Lung (tissue), 12 donors: ENCODE measurements around the gene CD93. TPM values are rescaled to one million over a fixed set of nuclear protein-coding genes. Genes with fewer than 3 reads are reported as not detected.

Experiments used
- ATAC-seq: fragments of 200-7000 bp; cut with Tn5 transposase; one replicate; pipeline ENCODE4 v1.9.1; 2020; ENCODE audit warnings: moderate number of reproducible peaks; ENCODE audit not compliant: insufficient read depth, low FRiP score
- DNase-seq, 3 donors: peaks; one replicate each; pipeline ENCODE4 v3.0.0-alpha.2; 2013 to 2017
- H3K27ac ChIP-seq, 2 donors: one replicate each; pipeline ENCODE4 v1.5.1; 2013; ENCODE audit warnings: mild to moderate bottlenecking in 2 of 2, moderate library complexity in 2 of 2, control low read depth in 1 of 2, inconsistent platforms in 1 of 2, low read depth in 1 of 2, low read length in 1 of 2
- H3K27me3 ChIP-seq, 3 donors: one replicate each; pipeline ENCODE4 v1.5.1; 2013; ENCODE audit warnings: low read length in 2 of 3; ENCODE audit not compliant: control insufficient read depth in 3 of 3, insufficient read depth in 3 of 3
- H3K36me3 ChIP-seq, 4 donors: one replicate each; pipeline ENCODE4 v1.5.1; 2013; ENCODE audit warnings: low read length in 4 of 4, mild to moderate bottlenecking in 1 of 4, moderate library complexity in 1 of 4; ENCODE audit not compliant: control insufficient read depth in 4 of 4, insufficient read depth in 4 of 4
- H3K4me1 ChIP-seq, 5 donors: one replicate each; pipeline ENCODE4 v1.5.1; 2013; ENCODE audit warnings: low read length in 5 of 5, mild to moderate bottlenecking in 2 of 5, moderate library complexity in 1 of 5; ENCODE audit not compliant: control insufficient read depth in 5 of 5, insufficient read depth in 5 of 5
- H3K4me3 ChIP-seq: one replicate; pipeline ENCODE4 v1.5.1; 2013; ENCODE audit warnings: mild to moderate bottlenecking, control low read depth, moderate library complexity
- H3K9ac ChIP-seq, 2 donors: one replicate each; pipeline ENCODE4 v1.5.1; 2013; ENCODE audit warnings: low read length in 2 of 2, control low read depth in 1 of 2; ENCODE audit not compliant: insufficient read depth in 1 of 2
- H3K9me3 ChIP-seq, 4 donors: one replicate each; pipeline ENCODE4 v1.5.1; 2013; ENCODE audit warnings: low read length in 3 of 4, mild to moderate bottlenecking in 1 of 4, moderate library complexity in 1 of 4; ENCODE audit not compliant: control insufficient read depth in 4 of 4, insufficient read depth in 3 of 4
- CTCF ChIP-seq: IDR thresholded peaks from 2 replicates; pipeline ENCODE4 v1.5.1; 2012; ENCODE audit warnings: mild to moderate bottlenecking; ENCODE audit errors: control extremely low read depth, extremely low read depth
- WGBS, 2 donors: extraction: QIAGEN DNeasy Blood & Tissue Kit; methylation state at CpG; one replicate each; pipeline ENCODE4 v1.1.7; 2013; 5-methylcytosine and 5-hydroxymethylcytosine counted together
- polyA plus RNA-seq, 2 donors: library from polyadenylated mRNA; stranded (reverse); fragments of 200-250 nt; gene quantifications; one replicate each; pipeline ENCODE4 v1.2.1, GENCODE V29; 2013
- total RNA-seq, 2 donors: library from RNA; depleted of rRNA in 1 of 2; stranded (reverse); fragments of >200 nt in 1 of 2; gene quantifications; one replicate each; pipeline ENCODE4 v1.2.1, GENCODE V29; 2014 to 2021
- donor health status: control.
- donor health status: control.
- donor health status: Bipolar disorder and iron deficiency.
- donor health status: healthy.
- donor health status: DM: yes; HTN: yes; CAD: no.

Gene CD93
- total and polyA plus RNA-seq, 4 donors, result 17.9 to 239 (median 126) TPM

- no peaks in the 10 kb centered on the region for H3K27me3 ChIP-seq
- no peak overlapping the region for H3K9ac ChIP-seq
- H3K4me1 ChIP-seq, result peaks cover 0 to 19% (median 0%) of the 10 kb centered on the region in 5 donors
- no peaks in the 10 kb centered on the region for H3K9me3 ChIP-seq
- H3K36me3 ChIP-seq, result no peaks in the 10 kb centered on the region
- no peak overlapping the region for H3K27ac ChIP-seq
- no peak overlapping the region for H3K4me3 ChIP-seq
- TF ChIP-seq CTCF, result no peak
- ATAC-seq (no peak), DNase-seq (no peak)
These were observed 14.6 kb upstream of the CD93 start for GRCh38 chr20:23100720-23101107.

GRCh38 chr20:23099791-23100719 lies 13.9 kb upstream of the CD93 start:
- no peak overlapping the region for H3K9ac ChIP-seq
- no peak overlapping the region for H3K4me3 ChIP-seq
- no peak for DNase-seq
- H3K4me1 ChIP-seq, result peaks cover 0 to 14% (median 0%) of the 10 kb centered on the region in 5 donors
- H3K9me3 ChIP-seq, result no peaks in the 10 kb centered on the region
- no peak for ATAC-seq
- WGBS, 2 donors, result 84 to 86% methylated on average over 13 of the region's 13 CpGs
- H3K36me3 ChIP-seq, result no peaks in the 10 kb centered on the region
- TF ChIP-seq CTCF, result no peak
- H3K27ac ChIP-seq, result no peak overlapping the region
- no peaks in the 10 kb centered on the region for H3K27me3 ChIP-seq

GRCh38 chr20:23097636-23098580 lies 11.8 kb upstream of the CD93 start:
- no peak for TF ChIP-seq CTCF
- H3K4me1 ChIP-seq, result peaks cover 0 to 18% (median 3%) of the 10 kb centered on the region in 5 donors
- WGBS, 2 donors, result 82 to 88% methylated on average over 16 of the region's 16 CpGs
- ATAC-seq, result no peak
- no peaks in the 10 kb centered on the region for H3K36me3 ChIP-seq
- no peak overlapping the region for H3K9ac ChIP-seq
- H3K27me3 ChIP-seq, result peaks cover 0 to 4% (median 0%) of the 10 kb centered on the region in 3 donors
- H3K9me3 ChIP-seq, result no peaks in the 10 kb centered on the region
- H3K27ac ChIP-seq, result peak overlapping the region in 1 of 2 donors; percentile 13
- DNase-seq, result no peak
- H3K4me3 ChIP-seq, result no peak overlapping the region
